GM21737 (cell line): ENCODE data around the gene BTBD7.

Source experiments
- ATAC-seq: cut with Tn5 transposase; IDR thresholded peaks from one replicate; pipeline ENCODE4 v1.9.1; 2021; ENCODE audit warnings: mild to moderate bottlenecking, moderate library complexity; ENCODE audit not compliant: unreplicated experiment

Gene BTBD7

DNA sequence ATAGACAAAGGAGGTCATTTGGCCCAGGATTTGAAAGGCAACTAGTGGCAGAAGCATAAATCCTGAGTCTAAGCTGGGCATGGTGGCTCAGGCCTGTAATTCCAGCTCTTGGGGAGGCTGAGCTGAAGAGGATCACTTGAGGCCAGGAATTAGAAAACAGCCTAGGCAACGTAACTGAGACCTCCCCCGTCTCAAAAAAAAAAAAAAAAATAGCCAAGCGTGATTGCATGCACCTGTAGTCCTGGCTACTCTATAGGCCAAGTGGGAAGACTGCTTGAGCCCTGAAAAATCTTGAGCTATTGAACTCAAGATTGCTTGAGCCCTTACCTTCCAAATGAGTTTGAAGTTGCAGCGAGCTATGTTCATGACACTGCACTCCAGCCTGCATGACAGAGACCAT is 133.8 kb downstream of the BTBD7 start:
- ATAC-seq = no peak

DNA sequence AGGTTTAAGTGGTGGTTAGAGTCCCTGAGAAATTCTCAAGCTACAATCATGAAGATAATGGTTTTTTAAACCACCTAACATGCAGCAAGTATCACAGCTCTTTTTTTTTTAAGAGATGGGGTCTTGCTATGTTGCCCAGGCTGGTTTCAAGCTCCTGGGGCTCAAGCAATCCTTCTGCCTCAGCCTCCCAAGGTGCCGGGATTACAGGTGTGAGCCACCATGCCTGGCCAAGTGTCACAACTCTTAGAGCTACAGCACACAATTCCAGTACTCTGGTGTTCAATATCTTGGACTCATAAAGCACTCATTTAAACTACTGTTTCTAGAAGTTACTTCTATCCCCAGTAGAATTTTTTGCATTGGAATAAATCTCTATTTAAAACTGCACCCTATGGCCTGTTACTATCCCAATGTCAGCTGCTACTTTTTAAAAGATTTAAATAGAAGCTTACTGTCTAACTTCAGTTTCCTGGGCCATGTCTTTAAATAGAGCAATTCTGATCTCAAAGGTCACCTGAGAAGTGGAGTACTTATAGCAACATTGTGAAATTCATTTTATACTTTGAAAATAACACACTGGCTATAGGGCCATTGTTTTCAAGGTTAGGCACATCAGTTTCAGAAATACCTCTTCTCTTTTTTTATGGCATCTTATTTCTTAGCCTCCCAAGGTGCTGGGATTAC is 137.4 kb downstream of the BTBD7 start:
- ATAC-seq = no peak
